ENCODE data around the gene GSTM5. TPM values are rescaled to one million over a fixed set of nuclear protein-coding genes. Genes with fewer than 3 reads are reported as not detected.
"Not testable (repeated sequence)": the region's sequence is repeated elsewhere in the genome, so short reads cannot be mapped to it uniquely, and the experiment has no call there.

The GSTM5 gene
- total RNA-seq, 1 experiment from 2014 or later, result not detected

DNA sequence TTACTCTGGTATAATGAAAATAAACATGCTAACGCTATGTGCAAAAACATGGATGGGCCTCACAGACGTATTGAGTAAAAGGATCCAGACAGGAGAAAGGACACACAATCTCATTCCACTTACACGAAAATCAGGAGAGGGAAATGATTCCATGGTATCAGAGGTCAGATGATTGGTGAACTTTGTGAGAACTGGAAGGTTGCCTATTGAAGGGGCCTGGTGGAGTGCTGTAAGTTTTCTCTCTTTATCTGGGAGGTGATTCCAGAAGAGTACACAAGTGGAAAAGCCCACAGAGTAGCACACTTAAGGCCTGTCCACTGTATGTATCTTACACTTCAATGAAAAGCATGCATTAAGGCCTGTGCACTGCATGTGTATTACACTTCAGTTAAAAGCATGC lies 34.6 kb upstream of the GSTM5 start:
- intact Hi-C loops (cut with micrococcal nuclease; ENCODE audit: unreplicated experiment), result no loop called here
- H3K27ac Mint-ChIP-seq (ENCODE audit: unreplicated experiment), result no peak overlapping the region

DNA sequence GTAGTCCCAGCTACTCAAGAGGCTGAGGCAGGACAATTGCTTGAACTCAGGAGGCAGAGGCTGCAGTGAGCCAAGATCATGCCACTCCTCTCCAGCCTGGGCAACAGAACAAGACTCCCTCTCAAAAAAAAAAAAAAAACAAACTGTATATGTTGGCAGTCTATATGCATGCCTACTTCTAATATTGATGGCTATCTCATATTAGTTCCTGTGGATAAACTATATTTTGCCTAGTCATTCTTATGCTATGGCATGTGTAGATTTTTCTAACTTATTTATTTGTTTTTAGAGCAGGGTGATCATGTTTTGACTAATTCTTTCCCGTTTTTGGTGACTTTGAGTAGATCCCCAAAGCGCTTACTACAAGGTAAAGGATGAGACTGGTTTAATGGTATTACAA lies 33.4 kb upstream of the GSTM5 start:
- H3K9me3 Mint-ChIP-seq (ENCODE audit: low read depth, unreplicated experiment); intact Hi-C loops (cut with micrococcal nuclease; ENCODE audit: unreplicated experiment); H3K36me3 Mint-ChIP-seq (ENCODE audit: insufficient read depth, unreplicated experiment); H3K4me3 Mint-ChIP-seq (ENCODE audit: low read depth, unreplicated experiment); DNase-seq; H3K27ac Mint-ChIP-seq (ENCODE audit: unreplicated experiment); BruUV-seq (replicated peaks); H3K27me3 Mint-ChIP-seq (ENCODE audit: unreplicated experiment); H3K4me1 Mint-ChIP-seq (ENCODE audit: low read depth, unreplicated experiment): not testable (repeated sequence)
- CTCF ChIA-PET, result interaction anchor here (0.7 kb wide), 1 partner anchor 10 kb away, joined by 4 read pairs; no protein-coding TSS in a partner anchor

More for the DNA sequence above, 34.6 kb upstream of the GSTM5 start:
- CTCF ChIA-PET, result no interaction called here
- no peak for DNase-seq
- no TSS peak for BruUV-seq (replicated peaks)
- H3K9me3 Mint-ChIP-seq (ENCODE audit: low read depth, unreplicated experiment), result no peaks in the 10 kb centered on the region
- no peak overlapping the region for H3K4me3 Mint-ChIP-seq (ENCODE audit: low read depth, unreplicated experiment)
- H3K27me3 Mint-ChIP-seq (ENCODE audit: unreplicated experiment), result no peaks in the 10 kb centered on the region
- TF ChIP-seq, protein P1, sequence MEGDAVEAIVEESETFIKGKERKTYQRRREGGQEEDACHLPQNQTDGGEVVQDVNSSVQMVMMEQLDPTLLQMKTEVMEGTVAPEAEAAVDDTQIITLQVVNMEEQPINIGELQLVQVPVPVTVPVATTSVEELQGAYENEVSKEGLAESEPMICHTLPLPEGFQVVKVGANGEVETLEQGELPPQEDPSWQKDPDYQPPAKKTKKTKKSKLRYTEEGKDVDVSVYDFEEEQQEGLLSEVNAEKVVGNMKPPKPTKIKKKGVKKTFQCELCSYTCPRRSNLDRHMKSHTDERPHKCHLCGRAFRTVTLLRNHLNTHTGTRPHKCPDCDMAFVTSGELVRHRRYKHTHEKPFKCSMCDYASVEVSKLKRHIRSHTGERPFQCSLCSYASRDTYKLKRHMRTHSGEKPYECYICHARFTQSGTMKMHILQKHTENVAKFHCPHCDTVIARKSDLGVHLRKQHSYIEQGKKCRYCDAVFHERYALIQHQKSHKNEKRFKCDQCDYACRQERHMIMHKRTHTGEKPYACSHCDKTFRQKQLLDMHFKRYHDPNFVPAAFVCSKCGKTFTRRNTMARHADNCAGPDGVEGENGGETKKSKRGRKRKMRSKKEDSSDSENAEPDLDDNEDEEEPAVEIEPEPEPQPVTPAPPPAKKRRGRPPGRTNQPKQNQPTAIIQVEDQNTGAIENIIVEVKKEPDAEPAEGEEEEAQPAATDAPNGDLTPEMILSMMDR (IDR thresholded peaks at IDR 0.05; ENCODE audit: unreplicated experiment), result no peak
- no peaks in the 10 kb centered on the region for H3K36me3 Mint-ChIP-seq (ENCODE audit: insufficient read depth, unreplicated experiment)
- H3K4me1 Mint-ChIP-seq (ENCODE audit: low read depth, unreplicated experiment), result no peaks in the 10 kb centered on the region

DNA sequence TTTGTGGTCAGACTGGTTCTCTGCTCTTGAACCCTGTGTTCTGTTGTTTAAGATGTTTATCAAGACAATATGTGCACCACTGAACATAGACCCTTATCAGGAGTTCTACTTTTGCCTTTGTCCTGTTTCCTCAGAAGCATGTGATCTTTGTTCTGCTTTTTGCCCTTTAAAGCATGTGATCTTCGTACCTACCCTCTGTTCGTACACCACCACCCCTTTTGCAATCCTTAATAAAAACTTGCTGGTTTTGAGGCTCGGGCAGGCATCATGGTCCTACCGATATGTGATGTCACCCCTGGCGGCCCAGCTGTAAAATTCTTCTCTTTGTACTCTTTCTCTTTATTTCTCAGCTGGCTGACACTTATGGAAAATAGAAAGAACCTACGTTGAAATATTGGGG lies 27.3 kb upstream of the GSTM5 start:
- H3K4me3 Mint-ChIP-seq (ENCODE audit: low read depth, unreplicated experiment); H3K27me3 Mint-ChIP-seq (ENCODE audit: unreplicated experiment); intact Hi-C loops (cut with micrococcal nuclease; ENCODE audit: unreplicated experiment); H3K4me1 Mint-ChIP-seq (ENCODE audit: low read depth, unreplicated experiment); H3K36me3 Mint-ChIP-seq (ENCODE audit: insufficient read depth, unreplicated experiment); DNase-seq; CTCF ChIA-PET; BruUV-seq (replicated peaks); H3K9me3 Mint-ChIP-seq (ENCODE audit: low read depth, unreplicated experiment): not testable (repeated sequence)
- peak overlapping the region; percentile 8 for H3K27ac Mint-ChIP-seq (ENCODE audit: unreplicated experiment)

DNA sequence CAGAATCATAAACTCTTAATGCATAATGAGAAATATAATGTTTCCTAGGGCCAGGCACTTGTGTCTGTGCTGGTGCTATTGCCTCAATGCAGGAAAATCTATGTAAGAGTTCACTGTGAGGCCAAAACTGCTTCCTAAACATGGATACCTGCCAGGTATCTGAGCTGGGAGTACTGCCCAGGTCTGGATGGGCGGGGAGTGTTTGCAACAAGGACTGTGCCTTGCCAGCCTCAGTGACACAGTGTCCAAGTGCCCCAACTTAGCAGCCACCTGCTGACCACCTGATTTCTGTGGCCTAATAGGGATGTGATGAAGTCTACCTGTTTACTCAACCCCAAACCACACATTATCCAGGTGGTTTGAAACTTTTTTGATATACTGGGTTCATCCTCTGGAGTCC lies 26.7 kb upstream of the GSTM5 start:
- H3K9me3 Mint-ChIP-seq (ENCODE audit: low read depth, unreplicated experiment); H3K27me3 Mint-ChIP-seq (ENCODE audit: unreplicated experiment); H3K4me3 Mint-ChIP-seq (ENCODE audit: low read depth, unreplicated experiment); BruUV-seq (replicated peaks); H3K27ac Mint-ChIP-seq (ENCODE audit: unreplicated experiment); H3K4me1 Mint-ChIP-seq (ENCODE audit: low read depth, unreplicated experiment); H3K36me3 Mint-ChIP-seq (ENCODE audit: insufficient read depth, unreplicated experiment); intact Hi-C loops (cut with micrococcal nuclease; ENCODE audit: unreplicated experiment): not testable (repeated sequence)
- CTCF ChIA-PET, result interaction anchor here (0.7 kb wide), 3 partner anchors 45 to 361 kb away, joined by 3 to 4 read pairs (median 3); no protein-coding TSS in a partner anchor
- peak; percentile 51 for DNase-seq

DNA sequence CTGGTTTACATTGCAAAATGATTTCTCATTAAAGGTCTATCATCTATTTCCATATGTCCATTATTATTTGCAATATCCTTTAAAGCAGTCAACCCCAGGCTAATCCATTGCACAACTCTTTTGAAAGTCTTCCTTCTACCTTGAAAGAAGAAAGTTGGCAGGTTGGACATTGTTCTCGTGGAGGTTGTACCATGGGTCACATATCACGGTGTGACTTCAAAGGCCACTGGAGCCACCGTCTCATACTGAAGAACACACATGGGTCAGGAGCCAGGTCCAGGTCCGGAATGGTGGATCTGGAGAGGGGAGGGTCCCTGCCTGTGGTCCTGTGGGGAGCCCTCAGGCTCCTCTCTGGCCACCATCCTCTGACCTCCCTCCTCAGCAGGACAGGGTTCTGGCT lies 26.2 kb upstream of the GSTM5 start:
- H3K4me1 Mint-ChIP-seq (ENCODE audit: low read depth, unreplicated experiment); H3K4me3 Mint-ChIP-seq (ENCODE audit: low read depth, unreplicated experiment); H3K27me3 Mint-ChIP-seq (ENCODE audit: unreplicated experiment); DNase-seq; BruUV-seq (replicated peaks); intact Hi-C loops (cut with micrococcal nuclease; ENCODE audit: unreplicated experiment); H3K36me3 Mint-ChIP-seq (ENCODE audit: insufficient read depth, unreplicated experiment); H3K27ac Mint-ChIP-seq (ENCODE audit: unreplicated experiment); H3K9me3 Mint-ChIP-seq (ENCODE audit: low read depth, unreplicated experiment): not testable (repeated sequence)
- CTCF ChIA-PET, result interaction anchor here (0.7 kb wide), 2 partner anchors 46 kb away, joined by 3 to 4 read pairs; no protein-coding TSS in a partner anchor

DNA sequence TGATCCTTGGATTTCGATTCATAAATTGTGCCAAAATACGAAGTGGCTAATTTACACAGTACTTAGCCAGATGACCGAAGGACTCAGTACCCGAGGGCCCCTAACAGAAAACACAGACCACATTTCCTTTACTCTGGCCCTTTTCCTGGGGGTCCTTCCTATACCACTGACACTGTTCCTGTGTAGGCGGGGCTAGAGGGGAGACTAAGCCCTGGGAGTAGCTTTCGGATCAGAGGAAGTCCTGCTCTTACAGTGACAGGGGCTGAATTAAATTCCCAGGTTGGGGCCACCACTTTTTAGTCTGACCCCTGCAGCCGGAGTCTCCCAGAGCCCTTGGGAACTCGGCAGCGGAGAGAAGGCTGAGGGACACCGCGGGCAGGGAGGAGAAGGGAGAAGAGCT lies 24.9 kb upstream of the GSTM5 start:
- DNase-seq; CTCF ChIA-PET; H3K4me1 Mint-ChIP-seq (ENCODE audit: low read depth, unreplicated experiment); H3K27ac Mint-ChIP-seq (ENCODE audit: unreplicated experiment); H3K9me3 Mint-ChIP-seq (ENCODE audit: low read depth, unreplicated experiment); H3K36me3 Mint-ChIP-seq (ENCODE audit: insufficient read depth, unreplicated experiment); BruUV-seq (replicated peaks); intact Hi-C loops (cut with micrococcal nuclease; ENCODE audit: unreplicated experiment); H3K27me3 Mint-ChIP-seq (ENCODE audit: unreplicated experiment): not testable (repeated sequence)
- H3K4me3 Mint-ChIP-seq (ENCODE audit: low read depth, unreplicated experiment), result peak overlapping the region; percentile 66

All from Calu3 (cell line).